GM12878 (cell line): ENCODE measurements around the gene KCNA5. TPM values are rescaled to one million over a fixed set of nuclear protein-coding genes. Genes with fewer than 3 reads are reported as not detected.

Experiments used
- ATAC-seq: fragments of 200-7000 bp; cut with Tn5 transposase; 3 replicates; pipeline ENCODE4 v1.9.1; 2020; ENCODE audit warnings: mild to moderate bottlenecking, moderate library complexity
- BruUV-seq: library from RNA; stranded (reverse); fragments of 400-500 nt; replicated peaks from 2 replicates; lab custom pipeline; 2021; lab: Mats Ljungman, UMichigan
- CTCF ChIA-PET: fragments of 300-600 bp; sonication (Branson Sonifier 250); formaldehyde crosslinking; extraction: SDS; loops from one replicate; lab custom pipeline; 2021; ENCODE audit warnings: inconsistent platforms; lab: Yijun Ruan, JAX
- POLR2A ChIA-PET: fragments of 350-600 bp; formaldehyde crosslinking; extraction: SDS; loops from one replicate; lab custom pipeline; 2021; ENCODE audit warnings: inconsistent platforms; lab: Charles Lee
- RAD21 ChIA-PET: fragments of 300-600 bp; sonication (Branson Sonifier 250); formaldehyde crosslinking; loops from one replicate; lab custom pipeline; 2023; ENCODE audit warnings: antibody characterized with exemption; ENCODE audit not compliant: unreplicated experiment; lab: Charles Lee
- SMC1A ChIA-PET: fragments of 300-600 bp; sonication (Branson Sonifier 250); formaldehyde crosslinking; loops from one replicate; lab custom pipeline; 2023; ENCODE audit not compliant: unreplicated experiment, uncharacterized antibody; lab: Charles Lee
- DNase-seq: peaks from one replicate; pipeline ENCODE4 v3.0.0-alpha.2; 2011; ENCODE audit warnings: low read depth, low spot score
- FAIRE-seq: peaks from 3 replicates; lab custom pipeline; 2011; peaks lifted over from hg19 to GRCh38; lab: Jason Lieb, UNC
- H2AFZ ChIP-seq: 2 replicates; pipeline ENCODE4 v1.6.0; 2011; ENCODE audit warnings: low read depth, low read length, control low read depth; ENCODE audit not compliant: control insufficient read depth
- H3K27ac ChIP-seq: 2 replicates; pipeline ENCODE4 v1.5.1; 2011; ENCODE audit warnings: control low read depth; ENCODE audit not compliant: control insufficient read depth, insufficient read depth
- H3K27me3 ChIP-seq, 2 experiments: replicated peaks in 1 of 2; 2 replicates each; pipeline versions ENCODE4 v1.6.0 to v1.6.1; 2011; ENCODE audit warnings: low read length in 1 of 2; ENCODE audit not compliant: control insufficient read depth in 2 of 2, insufficient read depth in 2 of 2
- H3K36me3 ChIP-seq, 2 experiments: 2 replicates each; pipeline ENCODE4 v1.5.1; 2011; ENCODE audit warnings: low read length in 1 of 2; ENCODE audit not compliant: control insufficient read depth in 2 of 2, insufficient read depth in 2 of 2
- H3K4me1 ChIP-seq: 2 replicates; pipeline ENCODE4 v1.6.1; 2011; ENCODE audit warnings: mild to moderate bottlenecking, low read length, moderate library complexity, mixed read lengths; ENCODE audit not compliant: control insufficient read depth, insufficient read depth
- H3K4me2 ChIP-seq: 2 replicates; pipeline ENCODE4 v1.6.0; 2011; ENCODE audit warnings: control low read depth; ENCODE audit not compliant: control insufficient read depth, insufficient read depth
- H3K4me3 ChIP-seq: fragments of 200-600 bp; sonication (generic); 2 replicates; pipeline ENCODE4 v1.5.1; 2016
- H3K79me2 ChIP-seq: 2 replicates; pipeline ENCODE4 v1.6.0; 2011; ENCODE audit warnings: low read length; ENCODE audit not compliant: control insufficient read depth, insufficient read depth
- H3K9ac ChIP-seq: 2 replicates; pipeline ENCODE4 v1.8.0; 2011; ENCODE audit warnings: low read length, control low read depth, mixed read lengths; ENCODE audit not compliant: control insufficient read depth, insufficient read depth
- H3K9me3 ChIP-seq: replicated peaks from 3 replicates; pipeline ENCODE4 v1.5.1; 2011; ENCODE audit warnings: mild to moderate bottlenecking, low read length; ENCODE audit not compliant: control insufficient read depth, insufficient read depth
- H4K20me1 ChIP-seq: 2 replicates; pipeline ENCODE4 v1.6.0; 2011; ENCODE audit not compliant: control insufficient read depth, insufficient read depth
- GATAD2B ChIP-seq: fragments of 450-650 bp; conservative IDR thresholded peaks from 2 replicates; pipeline ENCODE4 v1.6.1; 2017; ENCODE audit warnings: low read depth, mild to moderate bottlenecking, moderate library complexity
- MTA3 ChIP-seq: IDR thresholded peaks from 2 replicates; pipeline ENCODE4 v1.6.1; 2012; ENCODE audit warnings: low read length, inconsistent platforms, borderline replicate concordance
- MYC ChIP-seq: IDR thresholded peaks from 2 replicates; pipeline ENCODE4 v1.6.1; 2011; ENCODE audit warnings: mild to moderate bottlenecking, low read length, moderate library complexity, inconsistent platforms; ENCODE audit not compliant: insufficient read depth, insufficient replicate concordance, insufficient read length, severe bottlenecking
- NR2F1 ChIP-seq: fragments of 450-650 bp; conservative IDR thresholded peaks from 2 replicates; pipeline ENCODE4 v1.6.1; 2017; ENCODE audit warnings: mild to moderate bottlenecking
- SREBF1 ChIP-seq: IDR thresholded peaks from 2 replicates; pipeline ENCODE4 v1.6.1; 2012; ENCODE audit warnings: mild to moderate bottlenecking, low read length
- ZNF24 ChIP-seq: fragments of 450-650 bp; IDR thresholded peaks from 2 replicates; pipeline ENCODE4 v1.6.1; 2017; ENCODE audit warnings: antibody characterized with exemption, mild to moderate bottlenecking
- WGBS: methylation state at CpG from one replicate; pipeline ENCODE4 v1.1.6; 2016; ENCODE audit warnings: low lambda C conversion rate; ENCODE audit not compliant: insufficient replicate concordance, insufficient coverage; ENCODE audit errors: missing lambda C conversion rate; 5-methylcytosine and 5-hydroxymethylcytosine counted together
- in situ Hi-C: fragments of 300-500 bp; cut with MboI; formaldehyde crosslinking; loops from 9 replicates; pipeline ENCODE4 v1.14.3; 2018; ENCODE audit warnings: mixed read lengths
- intact Hi-C: fragments of 100-400 bp; cut with micrococcal nuclease; formaldehyde crosslinking; loops from one replicate; pipeline ENCODE4 v1.14.2; 2022; ENCODE audit not compliant: unreplicated experiment
- polyA plus RNA-seq, 11 experiments: library from polyadenylated mRNA; depleted of rRNA in 4 of 11; unstranded in 6 of 11; stranded (reverse) in 5 of 11; fragments of >200 nt; fragmentation: Nextera tagmentation in 4 of 11; fragmentation: Illumina TruSeq in 1 of 11; extraction: Ambion mirVana in 4 of 11; extraction: Trizol in 1 of 11; gene quantifications; 1 replicate in 1 of 11; 2 replicates in 10 of 11; pipeline versions ENCODE4 v1.2.1 to v1.2.3, GENCODE V29; 2011 to 2016; ENCODE audit warnings: inconsistent platforms in 2 of 11, missing spikeins in 2 of 11, low read depth in 1 of 11
- total RNA-seq, 4 experiments: library from RNA; depleted of rRNA in 3 of 4; stranded (reverse); fragments of >200 nt in 3 of 4; fragmentation: Illumina TruSeq in 1 of 4; extraction: Trizol in 1 of 4; gene quantifications; 2 replicates each; pipeline versions ENCODE4 v1.2.1 to v1.2.3, GENCODE V29; 2013 to 2021
- TF ChIP-seq, protein P1 (sequence below): fragments of 450-650 bp; IDR thresholded peaks from 2 replicates; pipeline ENCODE4 v1.6.1; 2018; ENCODE audit warnings: borderline replicate concordance, mild to moderate bottlenecking; ENCODE audit not compliant: partially characterized antibody

The KCNA5 gene
- total and polyA plus RNA-seq, 10 of the 15 experiments (the other 5 are each of a cell fraction or from before 2014, with no cell fraction given), result 0.11 to 0.56 (median 0.19) TPM; not detected in 4

DNA sequence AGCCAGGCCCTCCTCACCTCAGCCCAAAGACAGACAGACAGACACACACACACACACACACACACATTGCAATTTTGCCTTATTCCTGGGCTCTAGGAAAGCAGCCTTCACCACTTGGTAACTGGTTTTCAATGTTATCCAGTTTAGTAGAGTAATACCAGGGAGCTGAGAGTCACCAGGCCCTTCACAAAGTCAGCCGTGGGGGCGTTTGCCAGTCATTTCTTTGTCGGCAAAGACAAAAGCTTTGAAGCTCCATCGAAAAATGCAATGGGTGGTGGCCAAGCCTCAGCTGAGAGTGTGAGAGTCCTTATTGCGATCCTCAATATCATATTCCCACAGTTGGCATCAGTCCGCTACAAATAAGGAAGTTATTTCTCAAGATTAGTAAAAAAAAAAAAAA lies 8.1 kb upstream of the KCNA5 start:
- in situ Hi-C loops (no loop called here), intact Hi-C loops (no loop called here)
- Histone ChIP-seq H4K20me1 (no peaks in the 10 kb centered on the region), H3K36me3 (no peaks in the 10 kb centered on the region), H3K4me2 (no peak overlapping the region), H3K79me2 (no peaks in the 10 kb centered on the region), H3K27me3 (0 out of 4 replicates have a peak, but pooled peaks cover 0 to 1% of the 10 kb centered on the region in 2 experiments), H3K27ac (no peak overlapping the region), H3K4me3 (no peak overlapping the region), H3K9me3 (no peaks in the 10 kb centered on the region), H2AFZ (no peak overlapping the region), H3K4me1 (peaks cover 11% of the 10 kb centered on the region), H3K9ac (no peak overlapping the region)
- POLR2A ChIA-PET, result no interaction called here
- WGBS, result 83% methylated on average over 6 of the region's 6 CpGs
- ATAC-seq (no peak), DNase-seq (no peak), FAIRE-seq (no peak)
- TF ChIP-seq GATAD2B (no peak), NR2F1 (no peak), SREBF1 (no peak), ZNF24 (no peak), MYC (no peak), MTA3 (no peak)
- TF ChIP-seq, protein P1, sequence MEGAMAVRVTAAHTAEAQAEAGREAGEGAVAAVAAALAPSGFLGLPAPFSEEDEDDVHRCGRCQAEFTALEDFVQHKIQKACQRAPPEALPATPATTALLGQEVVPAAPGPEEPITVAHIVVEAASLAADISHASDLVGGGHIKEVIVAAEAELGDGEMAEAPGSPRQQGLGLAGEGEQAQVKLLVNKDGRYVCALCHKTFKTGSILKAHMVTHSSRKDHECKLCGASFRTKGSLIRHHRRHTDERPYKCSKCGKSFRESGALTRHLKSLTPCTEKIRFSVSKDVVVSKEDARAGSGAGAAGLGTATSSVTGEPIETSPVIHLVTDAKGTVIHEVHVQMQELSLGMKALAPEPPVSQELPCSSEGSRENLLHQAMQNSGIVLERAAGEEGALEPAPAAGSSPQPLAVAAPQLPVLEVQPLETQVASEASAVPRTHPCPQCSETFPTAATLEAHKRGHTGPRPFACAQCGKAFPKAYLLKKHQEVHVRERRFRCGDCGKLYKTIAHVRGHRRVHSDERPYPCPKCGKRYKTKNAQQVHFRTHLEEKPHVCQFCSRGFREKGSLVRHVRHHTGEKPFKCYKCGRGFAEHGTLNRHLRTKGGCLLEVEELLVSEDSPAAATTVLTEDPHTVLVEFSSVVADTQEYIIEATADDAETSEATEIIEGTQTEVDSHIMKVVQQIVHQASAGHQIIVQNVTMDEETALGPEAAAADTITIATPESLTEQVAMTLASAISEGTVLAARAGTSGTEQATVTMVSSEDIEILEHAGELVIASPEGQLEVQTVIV, result no peak
- no TSS peak for BruUV-seq
- SMC1A ChIA-PET, result no interaction called here
- CTCF ChIA-PET, result no interaction called here
- RAD21 ChIA-PET, result no interaction called here
